8988T (cell line): ENCODE data around the gene STXBP3.

Source experiments
- DNase-seq: peaks from one replicate; pipeline ENCODE4 v3.0.0; 2011

Gene STXBP3

DNA sequence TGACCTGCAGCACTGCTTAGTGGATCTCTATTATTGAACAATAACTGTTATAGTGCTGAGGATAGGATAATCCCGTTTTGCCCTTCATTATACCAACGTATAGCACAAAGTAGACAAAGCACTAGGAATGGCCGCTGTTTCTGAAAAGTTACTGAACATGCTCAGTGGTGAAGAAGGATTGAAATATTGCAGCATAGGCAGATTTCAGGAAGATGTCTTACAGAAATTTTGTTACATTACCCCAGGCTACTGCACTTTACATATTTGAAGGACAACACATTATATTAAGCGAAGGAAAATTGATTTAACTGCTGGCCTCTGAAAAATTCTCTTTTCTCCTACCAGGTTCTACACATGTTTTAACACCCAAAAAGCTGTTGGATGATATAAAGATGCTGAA is 62.0 kb downstream of the STXBP3 start:
- DNase-seq = no peak

DNA sequence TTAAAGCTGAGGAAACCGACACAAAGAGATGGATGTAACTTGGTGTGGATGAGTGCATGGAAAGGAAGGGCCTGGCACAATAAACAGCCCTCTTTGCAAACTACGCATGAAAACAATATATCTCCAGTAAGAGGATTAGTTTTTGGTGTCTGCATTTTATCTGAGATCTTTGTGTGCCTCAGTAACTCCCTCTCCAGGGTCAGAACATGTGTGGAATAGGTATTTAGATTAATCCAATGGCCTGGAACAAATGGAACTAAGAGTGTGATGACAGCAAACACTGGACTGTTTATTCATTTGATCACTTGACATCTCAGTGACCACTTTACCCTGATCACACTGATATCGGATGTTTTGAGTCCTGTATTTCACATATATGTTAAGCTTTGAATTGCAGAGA is 65.1 kb downstream of the STXBP3 start:
- DNase-seq = no peak

DNA sequence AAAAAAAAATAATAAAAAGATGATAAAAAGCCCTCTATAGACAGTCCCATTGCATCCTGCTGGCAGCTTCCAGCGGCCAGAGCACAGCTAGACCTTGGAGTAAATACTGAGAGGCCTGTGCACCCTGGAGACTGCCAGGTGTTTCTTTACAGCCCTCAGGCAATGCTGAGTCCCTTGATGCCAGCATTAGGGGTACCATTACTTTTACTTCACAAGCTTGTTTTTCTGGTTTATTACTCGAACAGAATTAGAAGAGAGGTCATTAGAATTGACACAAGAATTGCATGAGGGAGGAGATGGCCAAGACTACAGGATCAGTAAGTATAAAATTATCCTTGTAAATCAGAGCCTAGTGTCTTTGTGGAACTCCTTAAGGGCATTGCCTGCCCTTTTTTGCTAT is 66.9 kb downstream of the STXBP3 start:
- no peak for DNase-seq

GRCh38 chr1:108814343-108815125 is 68.1 kb downstream of the STXBP3 start:
- no peak for DNase-seq

DNA sequence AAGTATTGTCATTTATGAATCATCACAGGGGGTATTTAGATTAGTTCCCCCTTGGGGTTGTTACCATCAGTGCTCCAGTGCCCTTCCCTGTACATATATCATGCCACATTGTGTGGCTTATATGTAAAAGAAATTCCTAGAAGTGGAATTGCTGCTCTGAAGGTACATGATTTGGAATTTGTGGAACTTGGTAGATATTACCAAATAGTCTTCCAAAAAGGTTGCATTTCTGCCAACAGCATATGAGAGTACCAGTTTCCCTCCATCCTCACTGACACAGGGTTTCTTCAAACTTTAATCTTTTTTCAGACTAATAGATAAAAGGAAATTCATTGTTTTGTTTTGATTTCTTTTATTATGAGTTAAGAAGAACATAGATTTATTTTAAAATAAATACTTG is 69.1 kb downstream of the STXBP3 start:
- no peak for DNase-seq

GRCh38 chr1:108816049-108816893 is 69.8 kb downstream of the STXBP3 start:
- DNase-seq = no peak

- no peak for DNase-seq
These were observed 70.5 kb downstream of the STXBP3 start for GRCh38 chr1:108817016-108817415.

GRCh38 chr1:108817811-108818210 is 71.3 kb downstream of the STXBP3 start:
- no peak for DNase-seq

GRCh38 chr1:108819878-108820277 is 73.4 kb downstream of the STXBP3 start:
- DNase-seq = no peak

DNA sequence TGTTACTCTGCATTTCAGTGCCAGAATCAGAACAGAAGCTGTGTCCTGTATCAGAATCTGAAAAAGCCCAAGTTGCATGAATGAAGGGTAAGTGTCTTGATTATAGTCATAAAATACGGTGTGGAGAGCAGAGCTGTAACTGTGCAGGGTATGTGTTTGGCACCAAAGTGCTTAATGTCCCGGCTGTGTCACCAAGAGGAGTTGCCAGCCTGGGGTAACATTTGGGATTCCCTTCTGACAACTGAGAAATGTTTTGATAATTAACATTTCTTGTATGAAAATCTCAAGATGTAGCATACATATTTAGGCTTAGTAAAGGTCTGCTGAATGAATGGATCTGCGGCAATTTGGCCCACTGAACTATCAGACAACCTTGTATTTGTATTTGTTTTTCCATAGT is 77.2 kb downstream of the STXBP3 start:
- no peak for DNase-seq

DNA sequence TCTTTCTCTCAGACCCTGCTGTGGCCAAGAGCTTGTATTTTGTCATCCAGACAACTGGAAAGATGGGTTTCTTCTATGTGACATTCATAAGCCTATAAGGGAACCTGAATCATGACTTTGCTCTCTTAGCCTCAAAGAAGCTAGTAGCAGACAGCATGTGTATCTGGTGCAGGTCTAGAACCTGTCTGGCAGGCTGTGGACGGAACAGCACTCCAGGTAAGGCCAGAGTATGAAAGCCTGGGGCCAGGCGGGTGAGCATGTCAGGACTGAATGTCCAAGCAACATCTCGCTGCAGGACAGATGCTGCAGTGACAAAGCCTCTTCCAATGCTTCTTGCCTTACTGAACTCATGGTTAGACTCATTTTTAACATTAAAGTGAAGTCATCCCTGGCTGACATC is 77.6 kb downstream of the STXBP3 start:
- DNase-seq = no peak

GRCh38 chr1:108826081-108826635 is 79.7 kb downstream of the STXBP3 start:
- no peak for DNase-seq

- peak; percentile 45 for DNase-seq
These were observed 81.8 kb downstream of the STXBP3 start for GRCh38 chr1:108828074-108828961.

DNA sequence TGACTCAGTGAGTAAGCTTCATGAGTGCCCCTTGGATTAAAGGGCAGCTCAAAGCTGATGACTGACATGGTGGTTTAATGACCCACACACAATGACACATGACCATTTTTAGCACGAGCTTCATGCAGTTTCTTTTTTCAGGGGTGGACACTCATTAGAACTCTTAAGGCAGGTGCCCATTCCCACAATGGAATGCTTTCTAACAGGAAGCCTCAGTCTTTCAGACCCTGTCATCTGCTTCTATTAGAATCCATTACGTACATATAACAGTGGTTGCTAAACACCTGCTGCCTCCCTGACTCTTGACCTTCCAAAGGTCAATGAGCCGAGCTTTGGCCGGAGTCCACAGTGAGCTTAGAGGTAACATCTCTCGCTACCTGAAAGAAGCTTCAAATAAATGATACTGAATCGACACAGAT is 83.0 kb downstream of the STXBP3 start:
- DNase-seq = no peak

DNA sequence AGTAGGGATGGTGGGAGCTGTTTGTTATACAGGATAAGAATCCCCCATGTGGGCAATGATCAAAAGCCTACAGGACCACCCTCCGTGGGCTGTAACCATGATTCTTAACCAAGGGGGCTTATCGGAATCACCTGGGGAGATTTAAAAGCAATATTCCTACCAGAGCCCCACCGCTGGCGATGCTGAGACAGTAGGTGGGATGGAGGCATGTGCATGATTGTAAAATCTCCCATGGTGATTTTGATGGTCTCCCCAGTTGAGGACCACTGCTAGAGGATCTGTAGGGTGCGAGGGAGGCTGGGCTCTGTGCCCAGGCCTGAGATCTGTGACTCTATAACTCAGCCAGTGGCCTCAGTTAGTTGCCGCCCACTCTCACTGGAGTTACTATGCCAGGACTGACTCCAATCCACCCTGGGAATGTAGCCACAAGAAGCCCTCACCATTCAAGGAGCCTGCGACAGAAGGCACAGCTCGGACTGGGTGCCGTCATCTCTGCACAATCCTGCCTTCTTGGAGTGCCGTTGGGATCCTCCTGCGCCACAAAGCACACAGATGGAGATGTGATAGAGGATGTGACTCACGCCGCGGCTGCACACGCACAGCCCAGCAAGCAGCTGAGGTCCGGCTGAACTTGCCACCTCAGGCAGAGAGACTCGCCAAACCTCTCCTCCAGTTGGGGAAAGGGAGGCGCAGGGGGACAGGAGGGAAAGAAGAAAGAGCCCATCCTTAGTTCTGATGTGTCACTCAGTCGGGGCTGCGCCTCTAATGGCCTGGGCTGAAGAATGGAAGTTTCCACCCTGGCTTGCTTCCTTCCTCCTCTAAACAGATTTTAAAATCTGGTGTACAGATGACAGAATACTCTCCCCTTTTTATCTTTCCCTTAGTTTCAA is 83.9 kb downstream of the STXBP3 start:
- DNase-seq = peak; percentile 55

- DNase-seq = no peak
These were observed 84.8 kb downstream of the STXBP3 start for GRCh38 chr1:108831225-108831624.

GRCh38 chr1:108832929-108833328 is 86.5 kb downstream of the STXBP3 start:
- no peak for DNase-seq

- no peak for DNase-seq
These were observed 95.2 kb downstream of the STXBP3 start for GRCh38 chr1:108841703-108842102.

DNA sequence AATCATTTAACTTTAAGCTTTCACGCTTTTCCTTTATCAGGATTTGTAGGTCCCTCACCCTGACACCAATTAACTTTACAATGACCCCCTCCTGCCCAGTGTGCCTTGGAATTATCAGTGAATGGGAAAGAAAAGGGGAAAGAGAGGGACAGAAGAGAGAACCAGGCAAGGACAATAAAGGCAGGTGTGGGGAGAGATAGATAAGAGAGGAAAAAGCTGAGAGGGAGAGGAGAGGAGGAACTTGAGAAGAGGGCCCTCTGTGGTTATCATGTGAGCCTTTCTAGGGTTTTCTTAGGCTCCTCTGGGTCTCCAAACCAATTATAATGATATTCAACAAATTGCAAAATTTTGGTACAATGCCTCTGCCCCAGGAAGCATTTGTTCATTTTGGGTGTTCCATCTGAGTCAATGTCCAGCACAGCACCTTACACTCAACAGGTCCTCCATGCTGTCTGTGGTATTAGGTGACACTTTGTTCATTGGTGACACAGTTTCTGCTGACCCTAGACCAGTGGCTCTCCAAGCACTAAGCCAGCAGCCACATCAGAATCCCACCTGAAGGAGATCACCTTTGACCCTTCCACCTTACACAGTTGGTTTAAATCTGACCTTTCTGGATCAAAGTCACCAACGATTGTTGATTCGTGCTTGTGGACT is 96.2 kb downstream of the STXBP3 start:
- DNase-seq = no peak

DNA sequence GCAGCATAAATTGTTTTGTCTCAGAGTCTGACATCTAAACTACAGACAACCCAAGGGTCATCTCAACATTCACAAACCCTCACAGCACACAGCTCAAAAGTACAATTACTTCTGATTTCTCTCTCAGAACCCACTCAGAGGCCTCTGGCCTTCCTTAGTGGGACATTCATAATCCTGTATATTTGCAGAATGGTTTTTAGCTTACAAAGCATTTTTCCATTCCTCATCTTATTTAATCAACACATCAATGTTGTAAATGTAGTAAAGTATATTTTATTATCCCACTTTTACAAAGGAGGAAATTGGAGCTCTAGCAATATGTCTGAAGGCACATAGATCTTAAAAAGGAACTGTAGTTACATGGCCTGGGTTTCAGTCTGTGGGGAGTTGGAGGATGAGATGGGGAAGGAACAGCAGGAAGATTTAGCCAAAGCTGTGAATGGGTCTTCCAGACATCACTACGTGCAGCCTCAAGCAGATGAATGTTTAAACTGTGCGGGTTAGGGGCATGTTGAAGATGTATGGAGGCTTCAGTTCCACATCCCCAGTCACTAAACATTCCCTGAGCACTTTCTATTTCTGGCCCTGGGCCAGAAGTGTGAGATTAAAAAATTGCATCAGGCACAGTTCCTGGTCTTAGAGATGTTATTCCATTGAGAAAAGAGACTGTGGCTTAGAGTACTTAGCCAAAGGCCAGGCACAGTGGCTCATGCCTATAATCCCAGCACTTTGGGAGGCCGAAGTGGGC is 97.1 kb downstream of the STXBP3 start:
- no peak for DNase-seq
